Lower leg skin (tissue), 4 donors: Measurements from ENCODE around the gene RPE65. TPM values are rescaled to one million over a fixed set of nuclear protein-coding genes. Genes with fewer than 3 reads are reported as not detected.
A peak's percentile ranks its signal among the peaks of the same experiment; 100 is the strongest.
"Not testable (repeated sequence)": the region's sequence is repeated elsewhere in the genome, so short reads cannot be mapped to it uniquely, and the experiment has no call there.

Experiments used
- DNase-seq, 2 donors: peaks; one replicate each; pipeline ENCODE4 v3.0.0-alpha.2; 2019; ENCODE audit warnings: low spot score in 2 of 2
- H3K4me3 ChIP-seq: fragments of 200-600 bp; sonication (generic); 2 replicates; pipeline ENCODE4 v1.5.1; 2017; ENCODE audit warnings: mild to moderate bottlenecking, low read depth; ENCODE audit not compliant: poor library complexity, severe bottlenecking
- CTCF ChIP-seq, 3 donors: fragments of 450-650 bp; IDR thresholded peaks; one replicate each; pipeline ENCODE4 v1.5.1; 2016; ENCODE audit warnings: antibody characterized with exemption in 3 of 3, mild to moderate bottlenecking in 3 of 3, moderate library complexity in 2 of 3
- POLR2A ChIP-seq, 2 donors: fragments of 450-650 bp; IDR thresholded peaks; one replicate each; pipeline ENCODE4 v1.6.1; 2016 to 2017; ENCODE audit warnings: antibody characterized with exemption in 2 of 2, mild to moderate bottlenecking in 1 of 2, moderate library complexity in 1 of 2
- WGBS, 2 donors: methylation state at CpG; one replicate each; pipeline ENCODE4 v1.1.5; 2018; 5-methylcytosine and 5-hydroxymethylcytosine counted together
- intact Hi-C: fragments of 100-400 bp; cut with DNase I; formaldehyde crosslinking; loops from one replicate; pipeline ENCODE4 v1.15.0; 2023; ENCODE audit warnings: low total_unique reads
- total RNA-seq, 4 donors: library from RNA; depleted of rRNA; stranded (reverse); fragments of >200 nt; gene quantifications; one replicate each; pipeline ENCODE4 v1.1.0, GENCODE V29; 2016

RPE65 gene
- total RNA-seq, 4 donors from 2014 or later: 0.13 TPM; not detected in 3

DNA sequence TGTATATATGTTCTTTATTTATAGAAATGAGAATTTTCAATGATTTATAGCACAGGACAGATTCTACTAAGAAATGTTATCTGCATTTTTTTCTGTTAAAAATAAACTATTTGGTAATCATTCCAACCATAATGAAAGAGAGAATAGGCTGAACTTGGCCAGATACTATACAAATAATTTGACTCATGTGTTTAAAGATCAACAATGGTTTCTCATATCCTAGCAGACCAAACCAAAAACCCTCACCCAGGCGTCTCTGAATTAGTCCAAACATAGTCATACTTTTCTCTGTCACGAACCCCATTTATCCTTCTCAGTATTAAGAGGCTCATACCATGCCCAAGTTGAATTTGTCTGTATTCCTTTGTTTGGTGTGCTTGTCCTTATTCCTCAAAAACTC, 40.3 kb downstream of the RPE65 start:
- DNase-seq: no peak
- intact Hi-C loops: no loop called here
- WGBS, 2 donors: 56 to 72% methylated on average over 2 of the region's 2 CpGs
- H3K4me3 ChIP-seq: no peak overlapping the region
- TF ChIP-seq POLR2A (IDR thresholded peaks at IDR 0.05) (no peak), CTCF (IDR thresholded peaks at IDR 0.05) (no peak)

DNA sequence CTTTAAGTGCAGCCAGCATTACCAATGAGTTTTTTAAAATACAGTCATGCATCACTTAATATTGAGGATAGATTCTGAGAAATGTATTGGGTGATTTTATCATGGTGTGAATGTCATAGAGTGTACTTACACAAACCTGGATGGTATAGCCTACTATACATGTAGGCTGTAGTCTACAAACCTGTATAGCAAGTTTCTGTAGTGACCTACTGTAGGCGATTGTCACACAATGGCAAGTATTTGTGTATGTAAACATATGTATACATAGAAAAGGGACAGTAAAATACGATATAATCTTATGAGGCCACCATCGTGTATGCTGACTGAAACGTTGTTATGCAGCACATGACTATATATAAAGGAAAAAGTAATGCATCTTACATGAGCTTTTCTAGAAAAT, 48.2 kb downstream of the RPE65 start:
- intact Hi-C loops: no loop called here
- no peak overlapping the region for H3K4me3 ChIP-seq
- 63 to 66% methylated on average over 4 of the region's 4 CpGs for WGBS, 2 donors
- TF ChIP-seq CTCF (IDR thresholded peaks at IDR 0.05): no peak
- TF ChIP-seq POLR2A (IDR thresholded peaks at IDR 0.05): no peak
- DNase-seq: no peak

- WGBS, 2 donors: 94 to 100% methylated on average over 3 of the region's 3 CpGs
- DNase-seq, intact Hi-C loops, H3K4me3 ChIP-seq: not testable (repeated sequence)
Observed at GRCh38 chr1:68395575-68395974, 54.2 kb downstream of the RPE65 start.

GRCh38 chr1:68392474-68392873, 57.3 kb downstream of the RPE65 start:
- H3K4me3 ChIP-seq, DNase-seq, intact Hi-C loops: not testable (repeated sequence)
- 78 to 82% methylated on average over 5 of the region's 5 CpGs for WGBS, 2 donors

DNA sequence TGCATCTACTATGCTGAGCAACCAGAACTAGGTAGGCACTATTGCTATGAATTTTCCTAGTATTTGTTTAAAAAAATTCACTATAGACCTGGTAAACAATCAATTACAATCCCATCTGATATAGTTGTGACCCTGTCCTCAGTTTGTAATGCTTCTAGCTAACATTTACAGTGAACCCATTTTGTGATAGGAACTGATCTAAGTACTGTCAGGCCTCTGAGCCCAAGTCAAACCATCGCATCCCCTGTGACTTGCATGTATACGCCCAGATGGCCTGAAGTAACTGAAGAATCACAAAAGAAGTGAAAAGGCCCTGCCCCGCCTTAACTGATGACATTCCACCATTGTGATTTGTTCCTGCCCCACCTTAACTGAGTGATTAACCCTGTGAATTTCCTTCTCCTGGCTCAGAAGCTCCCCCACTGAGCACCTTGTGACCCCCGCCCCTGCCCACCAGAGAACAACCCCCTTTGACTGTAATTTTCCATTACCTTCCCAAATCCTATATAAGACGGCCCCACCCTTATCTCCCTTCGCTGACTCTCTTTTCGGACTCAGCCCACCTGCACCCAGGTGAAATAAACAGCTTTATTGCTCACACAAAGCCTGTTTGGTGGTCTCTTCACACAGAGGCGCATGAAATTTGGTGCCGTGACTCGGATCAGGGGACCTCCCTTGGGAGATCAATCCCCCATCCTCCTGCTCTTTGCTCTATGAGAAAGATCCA, 63.8 kb downstream of the RPE65 start:
- DNase-seq, intact Hi-C loops, H3K4me3 ChIP-seq: not testable (repeated sequence)
- 86 to 93% methylated on average over 10 of the region's 10 CpGs for WGBS, 2 donors

GRCh38 chr1:68384872-68385411, 64.8 kb downstream of the RPE65 start:
- no peak overlapping the region for H3K4me3 ChIP-seq
- intact Hi-C loops: no loop called here
- WGBS, 2 donors: 64 to 85% methylated on average over 2 of the region's 2 CpGs

DNA sequence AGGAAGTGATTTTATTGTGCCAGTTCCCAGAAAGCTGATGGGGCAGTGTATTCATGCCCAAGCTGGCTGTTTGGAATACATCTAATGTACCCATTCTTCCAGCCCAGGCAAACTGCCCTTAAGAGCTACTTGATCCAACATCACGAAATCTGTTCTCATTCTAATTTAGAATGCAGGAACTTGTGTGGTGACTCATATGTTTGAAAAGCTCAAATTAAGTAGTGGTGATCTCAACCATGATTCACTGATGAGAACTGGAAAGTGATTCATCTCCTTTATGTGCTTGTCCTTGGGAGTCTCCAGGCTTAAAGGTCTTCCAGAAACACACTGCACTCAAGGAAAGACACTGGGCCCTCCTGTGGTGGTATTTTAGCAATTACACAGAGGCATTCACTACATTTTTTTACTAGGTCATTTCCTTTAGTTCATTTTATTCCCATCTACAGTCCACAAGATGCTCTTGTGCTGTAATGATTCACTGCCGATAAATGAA, 65.4 kb downstream of the RPE65 start:
- intact Hi-C loops: no loop called here
- TF ChIP-seq CTCF (IDR thresholded peaks at IDR 0.05): no peak
- no peak for TF ChIP-seq POLR2A (IDR thresholded peaks at IDR 0.05)
- H3K4me3 ChIP-seq: no peak overlapping the region
- WGBS, 2 donors: 32 to 37% methylated on average over 2 of the region's 2 CpGs
- DNase-seq: peak in 1 of 2 donors; percentile 25

More at GRCh38 chr1:68384872-68385411, 64.8 kb downstream of the RPE65 start:
- TF ChIP-seq POLR2A (IDR thresholded peaks at IDR 0.05): no peak
- no peak for TF ChIP-seq CTCF (IDR thresholded peaks at IDR 0.05)
- no peak for DNase-seq
